Activated CD8-positive, alpha-beta T cell treated with anti-CD3 and anti-CD28 coated beads for 36 hours (primary cell): ENCODE data around the gene ZBP1. TPM values are rescaled to one million over a fixed set of nuclear protein-coding genes. Genes with fewer than 3 reads are reported as not detected.

Experiments
- ATAC-seq: fragments of 200-7000 bp; cut with Tn5 transposase; one replicate; pipeline ENCODE4 v1.10.0; 2021; ENCODE audit warnings: mild to moderate bottlenecking, moderate library complexity
- CTCF ChIA-PET: fragments of 350-600 bp; sonication (Branson Sonifier 250); formaldehyde crosslinking; loops from one replicate; lab custom pipeline; 2021; ENCODE audit warnings: antibody characterized with exemption; lab: Charles Lee
- POLR2A ChIA-PET: fragments of 350-600 bp; sonication (Branson Sonifier 250); formaldehyde crosslinking; loops from one replicate; lab custom pipeline; 2021; ENCODE audit warnings: antibody characterized with exemption; lab: Charles Lee
- DNase-seq: peaks from one replicate; pipeline ENCODE4 v3.0.0-alpha.2; 2020
- H3K27ac Mint-ChIP-seq: one replicate; pipeline ENCODE4 v1.8.0; 2021; ENCODE audit warnings: mild to moderate bottlenecking, mixed read lengths
- H3K27me3 Mint-ChIP-seq: one replicate; pipeline ENCODE4 v1.8.0; 2021; ENCODE audit warnings: mixed read lengths
- H3K36me3 Mint-ChIP-seq: one replicate; pipeline ENCODE4 v1.8.0; 2021; ENCODE audit warnings: low read depth, mixed read lengths
- H3K4me1 Mint-ChIP-seq: one replicate; pipeline ENCODE4 v1.8.0; 2021; ENCODE audit warnings: low read depth, mixed read lengths
- H3K4me3 Mint-ChIP-seq: one replicate; pipeline ENCODE4 v1.8.0; 2021; ENCODE audit warnings: mild to moderate bottlenecking, moderate library complexity, mixed read lengths
- H3K9me3 Mint-ChIP-seq: one replicate; pipeline ENCODE4 v1.8.0; 2021; ENCODE audit warnings: mixed read lengths
- CTCF ChIP-seq: fragments of 200-600 bp; IDR thresholded peaks from one replicate; pipeline ENCODE4 v1.8.0; 2022; ENCODE audit warnings: antibody characterized with exemption, mild to moderate bottlenecking
- intact Hi-C: fragments of 100-400 bp; cut with micrococcal nuclease; formaldehyde crosslinking; loops from one replicate; pipeline ENCODE4 v1.10.0; 2022
- total RNA-seq, 2 experiments: library from RNA; stranded (reverse); gene quantifications; one replicate each; pipeline ENCODE4 v1.2.3, GENCODE V29; 2021

Gene ZBP1
- total RNA-seq, 2 experiments from 2014 or later: 0.11 to 0.56 TPM

DNA sequence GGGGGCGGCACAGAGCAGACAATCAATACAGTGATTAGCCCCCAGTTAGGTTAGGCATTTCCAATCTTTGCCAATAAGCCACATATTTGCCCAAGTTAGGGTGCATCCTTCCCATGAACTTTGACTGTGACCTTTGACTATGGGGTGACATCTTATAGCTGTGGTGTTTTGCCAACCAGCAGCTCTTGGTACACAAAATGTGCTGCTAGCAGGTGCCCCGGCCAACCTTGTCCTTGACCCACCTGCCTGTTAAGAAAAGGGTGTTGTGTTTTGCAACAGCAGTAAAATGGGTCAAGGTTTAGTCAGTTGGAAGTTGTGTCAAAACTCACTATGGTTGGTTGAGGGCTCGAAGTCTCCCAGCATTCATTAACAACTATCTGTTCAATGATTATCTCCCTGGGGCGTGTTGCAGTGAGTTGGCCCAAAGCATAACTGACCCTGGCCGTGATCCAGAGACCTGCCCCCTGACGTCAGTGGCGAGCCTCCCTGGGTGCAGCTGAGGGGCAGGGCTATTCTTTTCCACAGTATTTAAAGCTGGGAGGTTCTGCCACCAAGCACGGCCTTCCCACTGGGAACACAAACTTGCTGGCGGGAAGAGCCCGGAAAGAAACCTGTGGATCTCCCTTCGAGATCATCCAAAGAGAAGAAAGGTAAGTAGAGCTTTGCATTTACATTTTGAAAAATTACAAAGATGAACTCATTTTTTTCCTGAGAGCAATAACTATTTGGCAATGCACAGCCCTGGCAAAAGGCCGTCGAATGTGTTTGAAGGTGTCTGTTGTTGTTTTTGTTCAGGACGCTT is 59.5 kb downstream of the ZBP1 start, which contains the start of gene PCK1:
PCK1 (plus strand) TSS at position 557 of the 802 bp plus-strand sequence. CDS start 302 bp downstream, outside the sequence.
- ATAC-seq (no peak), DNase-seq (no peak)
- H3K4me3 Mint-ChIP-seq: no peak within 1 kb of the TSS
- H3K27ac Mint-ChIP-seq: no peak within 1 kb of the TSS
- no peaks in the 10 kb centered on the region for H3K9me3 Mint-ChIP-seq
- ChIA-PET CTCF (interaction anchor here (1.2 to 2.1 kb wide), 2 partner anchors 14 to 527 kb away, joined by 3 to 5 read pairs; no protein-coding TSS in a partner anchor), POLR2A (no interaction called here)
- no peak for TF ChIP-seq CTCF
- peaks cover 21% of the 10 kb centered on the region for H3K27me3 Mint-ChIP-seq
- no peaks in the 10 kb centered on the region for H3K36me3 Mint-ChIP-seq
- H3K4me1 Mint-ChIP-seq: no peaks in the 10 kb centered on the region
- intact Hi-C loops: no loop called here

DNA sequence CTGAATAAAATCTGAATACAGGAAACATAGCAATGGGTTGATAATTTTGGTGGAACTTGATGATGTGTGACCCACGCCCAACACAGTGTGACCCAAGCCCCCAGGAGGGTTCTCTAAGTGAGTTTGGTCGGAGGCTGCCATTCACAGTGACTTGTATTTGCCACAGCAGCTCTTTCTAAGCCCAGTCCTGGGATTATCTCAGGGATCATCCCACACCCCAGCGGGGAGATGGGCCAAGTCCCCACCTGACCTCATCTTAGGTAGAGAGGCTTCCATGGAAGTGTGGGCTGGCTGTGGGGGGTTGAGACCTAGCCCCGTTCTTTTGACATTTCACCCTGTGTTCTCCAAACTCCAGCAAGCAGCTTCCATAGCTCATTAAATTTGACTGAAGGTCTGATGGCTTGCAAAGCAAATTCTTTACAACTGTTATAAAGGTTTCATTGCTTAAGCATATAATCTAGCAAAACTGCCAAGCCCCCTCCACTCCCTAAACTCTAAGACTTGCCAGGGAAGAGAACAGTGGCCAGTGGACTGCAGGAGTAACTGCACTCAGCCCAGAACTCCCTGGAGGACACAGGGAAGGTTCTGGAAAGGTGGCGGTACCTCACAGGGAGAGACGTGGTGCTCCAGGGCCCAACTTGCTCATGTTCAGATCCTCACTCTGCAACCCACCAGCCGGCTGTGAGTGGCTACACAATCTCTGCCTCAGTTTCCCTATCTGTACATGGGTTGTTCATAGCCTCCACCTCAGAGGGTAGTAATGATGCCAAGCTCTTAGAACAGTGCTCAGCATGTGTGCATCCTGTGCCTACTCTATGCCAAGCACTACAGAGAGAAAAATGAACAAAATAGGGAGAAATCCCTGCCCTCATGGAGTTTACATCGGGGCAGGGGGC is 60.3 kb downstream of the ZBP1 start:
- Mint-ChIP-seq H3K4me1 (no peaks in the 10 kb centered on the region), H3K27me3 (peaks cover 21% of the 10 kb centered on the region), H3K27ac (no peak overlapping the region), H3K9me3 (no peaks in the 10 kb centered on the region), H3K36me3 (no peaks in the 10 kb centered on the region), H3K4me3 (no peak overlapping the region)
- intact Hi-C loops: no loop called here
- TF ChIP-seq CTCF: no peak
- ATAC-seq (no peak), DNase-seq (no peak)
- ChIA-PET CTCF (no interaction called here), POLR2A (no interaction called here)

DNA sequence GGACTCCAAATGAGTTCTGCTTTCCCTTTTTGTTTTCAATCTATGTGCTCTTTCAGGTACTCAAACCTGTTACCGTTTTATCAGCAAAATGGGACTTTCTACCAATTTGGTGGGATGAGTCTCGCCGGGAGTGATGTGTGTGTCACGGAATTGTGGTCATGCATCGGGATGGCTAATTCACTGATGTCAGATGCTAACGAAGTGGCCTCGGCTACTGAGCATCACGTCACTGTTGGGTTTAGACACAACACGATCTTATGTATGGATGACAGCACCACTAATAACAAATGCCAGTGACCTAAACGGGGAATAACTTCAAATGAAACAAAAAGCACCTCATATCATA is 61.0 kb downstream of the ZBP1 start:
- Mint-ChIP-seq H3K4me1 (no peaks in the 10 kb centered on the region), H3K4me3 (no peak overlapping the region), H3K27ac (no peak overlapping the region), H3K9me3 (no peaks in the 10 kb centered on the region), H3K36me3 (no peaks in the 10 kb centered on the region), H3K27me3 (peaks cover 21% of the 10 kb centered on the region)
- ATAC-seq (no peak), DNase-seq (no peak)
- no peak for TF ChIP-seq CTCF
- CTCF ChIA-PET: no interaction called here
- POLR2A ChIA-PET: no interaction called here
- intact Hi-C loops: no loop called here

GRCh38 chr20:57558614-57559288 is 61.5 kb downstream of the ZBP1 start:
- DNase-seq: no peak
- Mint-ChIP-seq H3K36me3 (no peaks in the 10 kb centered on the region), H3K4me1 (no peaks in the 10 kb centered on the region), H3K9me3 (no peaks in the 10 kb centered on the region), H3K27ac (no peak overlapping the region), H3K27me3 (peaks cover 21% of the 10 kb centered on the region), H3K4me3 (no peak overlapping the region)
- TF ChIP-seq CTCF: no peak
- ATAC-seq: no peak
- intact Hi-C loops: no loop called here
- ChIA-PET CTCF (no interaction called here), POLR2A (no interaction called here)
